AG10803 (cell line): ENCODE data around the gene SSC5D.

ENCODE experiments used
- DNase-seq: peaks from one replicate; pipeline ENCODE4 v3.0.0; 2010; ENCODE audit warnings: low read depth
- H3K4me3 ChIP-seq: 2 replicates; pipeline ENCODE4 v1.5.1; 2011; ENCODE audit warnings: mild to moderate bottlenecking, low read length, control low read depth
- CTCF ChIP-seq: conservative IDR thresholded peaks from 2 replicates; pipeline ENCODE4 v1.5.1; 2011; ENCODE audit warnings: mild to moderate bottlenecking, low read length, control low read depth, inconsistent platforms

SSC5D gene

GRCh38 chr19:55487924-55488687 lies at the start of gene SSC5D:
SSC5D (plus strand) TSS chr19:55488436; CDS start chr19:55488590, 154 bp downstream.
- TF ChIP-seq CTCF = no peak
- DNase-seq = peak; percentile 51
- peak within 1 kb of the TSS; percentile 58 for H3K4me3 ChIP-seq

- no peak overlapping the region for H3K4me3 ChIP-seq
- DNase-seq = no peak
- no peak for TF ChIP-seq CTCF
These were observed 49.2 kb upstream of the SSC5D start for GRCh38 chr19:55439052-55439451.

- no peak for TF ChIP-seq CTCF
- H3K4me3 ChIP-seq = no peak overlapping the region
- no peak for DNase-seq
These were observed 47.7 kb upstream of the SSC5D start for GRCh38 chr19:55440411-55441105.

GRCh38 chr19:55441319-55441691 lies 46.9 kb upstream of the SSC5D start:
- TF ChIP-seq CTCF = no peak
- no peak for DNase-seq
- H3K4me3 ChIP-seq = no peak overlapping the region

- no peak overlapping the region for H3K4me3 ChIP-seq
- TF ChIP-seq CTCF = no peak
- DNase-seq = no peak
These were observed 46.4 kb upstream of the SSC5D start for GRCh38 chr19:55441692-55442321.

- no peak for DNase-seq
- H3K4me3 ChIP-seq = no peak overlapping the region
- TF ChIP-seq CTCF = no peak
These were observed 45.8 kb upstream of the SSC5D start for GRCh38 chr19:55442372-55442961.
